Kidney epithelial cell (primary cell): ENCODE measurements around the gene MTIF2. TPM values are rescaled to one million over a fixed set of nuclear protein-coding genes. Genes with fewer than 3 reads are reported as not detected.

Source experiments
- DNase-seq: peaks from one replicate; pipeline ENCODE4 v3.0.0-alpha.2; 2010; ENCODE audit warnings: low read depth
- H3K27me3 ChIP-seq: 2 replicates; pipeline ENCODE4 v1.6.0; 2011; ENCODE audit warnings: low read length; ENCODE audit not compliant: control insufficient read depth, insufficient read depth
- H3K36me3 ChIP-seq: 2 replicates; pipeline ENCODE4 v1.5.1; 2011; ENCODE audit warnings: low read length; ENCODE audit not compliant: control insufficient read depth, insufficient read depth
- H3K4me3 ChIP-seq: 2 replicates; pipeline ENCODE4 v1.5.1; 2011; ENCODE audit warnings: low read depth, mild to moderate bottlenecking, control low read depth, low read length
- CTCF ChIP-seq: IDR thresholded peaks from 2 replicates; pipeline ENCODE4 v1.5.1; 2011; ENCODE audit warnings: mild to moderate bottlenecking, moderate library complexity, low read length, control low read depth, inconsistent platforms; ENCODE audit not compliant: insufficient read depth, poor library complexity, severe bottlenecking
- total RNA-seq: library from RNA; depleted of rRNA; stranded (reverse); fragments of >200 nt; gene quantifications from 2 replicates; pipeline ENCODE4 v1.2.3, GENCODE V29; 2015

The MTIF2 gene
- total RNA-seq, 1 donor from 2014 or later: 39.9 TPM

- TF ChIP-seq CTCF: no peak
- no peak for DNase-seq
- H3K27me3 ChIP-seq: no peaks in the 10 kb centered on the region
- H3K4me3 ChIP-seq: no peak overlapping the region
- peaks cover 1% of the 10 kb centered on the region for H3K36me3 ChIP-seq
Observed at GRCh38 chr2:55239656-55240222, 29.3 kb downstream of the MTIF2 start.

GRCh38 chr2:55236992-55237543 lies 32.0 kb downstream of the MTIF2 start:
- no peak overlapping the region for H3K4me3 ChIP-seq
- no peaks in the 10 kb centered on the region for H3K27me3 ChIP-seq
- DNase-seq: no peak
- TF ChIP-seq CTCF: no peak
- H3K36me3 ChIP-seq: peaks cover 1% of the 10 kb centered on the region

GRCh38 chr2:55235724-55236538 lies 33.1 kb downstream of the MTIF2 start:
- no peak for TF ChIP-seq CTCF
- Histone ChIP-seq H3K4me3 (no peak overlapping the region), H3K27me3 (no peaks in the 10 kb centered on the region), H3K36me3 (peaks cover 1% of the 10 kb centered on the region)
- no peak for DNase-seq

- TF ChIP-seq CTCF: no peak
- peaks cover 1% of the 10 kb centered on the region for H3K36me3 ChIP-seq
- peak overlapping the region; percentile 77 for H3K4me3 ChIP-seq
- no peak for DNase-seq
- H3K27me3 ChIP-seq: no peaks in the 10 kb centered on the region
Observed at GRCh38 chr2:55233658-55233940, 35.4 kb downstream of the MTIF2 start.

- DNase-seq: no peak
- Histone ChIP-seq H3K4me3 (peak overlapping the region; percentile 77), H3K27me3 (no peaks in the 10 kb centered on the region), H3K36me3 (peaks cover 1% of the 10 kb centered on the region)
- no peak for TF ChIP-seq CTCF
Observed at GRCh38 chr2:55232863-55233657, 36.0 kb downstream of the MTIF2 start.
